ENCODE measurements around the gene LSM3. TPM values are rescaled to one million over a fixed set of nuclear protein-coding genes. Genes with fewer than 3 reads are reported as not detected.

LSM3 gene
- total and polyA plus RNA-seq, 3 experiments from 2014 or later: 22.9 to 26.6 (median 25.8) TPM

- H3K9me3 Mint-ChIP-seq: peaks cover 0 to 2% (median 0%) of the 10 kb centered on the region in 5 donors
- no peak for DNase-seq
- H3K4me3 Mint-ChIP-seq: no peak overlapping the region
- Histone ChIP-seq H3K4me3 (ENCODE audit: low read length) (no peak overlapping the region), H3K36me3 (ENCODE audit: insufficient read depth, low read length) (no peaks in the 10 kb centered on the region), H3K27ac (ENCODE audit: low read depth, low read length) (no peak overlapping the region), H3K4me1 (ENCODE audit: insufficient read depth, low read length) (no peaks in the 10 kb centered on the region), H3K27me3 (ENCODE audit: insufficient read depth, low read length, poor library complexity, severe bottlenecking) (no peaks in the 10 kb centered on the region), H3K9me3 (ENCODE audit: low read length) (no peaks in the 10 kb centered on the region)
- no peaks in the 10 kb centered on the region for H3K36me3 Mint-ChIP-seq
- H3K27me3 Mint-ChIP-seq: peaks cover 6 to 14% of the 10 kb centered on the region in 2 donors
- H3K27ac Mint-ChIP-seq: no peak overlapping the region
- H3K4me1 Mint-ChIP-seq: no peaks in the 10 kb centered on the region
- CTCF ChIA-PET: no interaction called here
- POLR2A ChIA-PET: no interaction called here
These were observed 61.7 kb downstream of the LSM3 start for GRCh38 chr3:14240366-14240765.

- Mint-ChIP-seq H3K4me3 (no peak overlapping the region), H3K36me3 (no peaks in the 10 kb centered on the region), H3K4me1 (no peaks in the 10 kb centered on the region), H3K27me3 (peaks cover 6 to 21% of the 10 kb centered on the region in 2 donors), H3K27ac (no peak overlapping the region), H3K9me3 (peaks cover 0 to 2% (median 0%) of the 10 kb centered on the region in 5 donors)
- no peak for DNase-seq
- ChIA-PET CTCF (no interaction called here), POLR2A (no interaction called here)
- H3K9me3 ChIP-seq (ENCODE audit: low read length): no peaks in the 10 kb centered on the region
- H3K27ac ChIP-seq (ENCODE audit: low read depth, low read length): no peak overlapping the region
- no peak overlapping the region for H3K4me3 ChIP-seq (ENCODE audit: low read length)
- H3K27me3 ChIP-seq (ENCODE audit: insufficient read depth, low read length, poor library complexity, severe bottlenecking): no peaks in the 10 kb centered on the region
- no peaks in the 10 kb centered on the region for H3K4me1 ChIP-seq (ENCODE audit: insufficient read depth, low read length)
- H3K36me3 ChIP-seq (ENCODE audit: insufficient read depth, low read length): no peaks in the 10 kb centered on the region
These were observed 63.1 kb downstream of the LSM3 start for GRCh38 chr3:14241716-14242115.

- DNase-seq: no peak
- Histone ChIP-seq H3K27ac (ENCODE audit: low read depth, low read length) (no peak overlapping the region), H3K4me1 (ENCODE audit: insufficient read depth, low read length) (no peaks in the 10 kb centered on the region), H3K27me3 (ENCODE audit: insufficient read depth, low read length, poor library complexity, severe bottlenecking) (no peaks in the 10 kb centered on the region), H3K36me3 (ENCODE audit: insufficient read depth, low read length) (no peaks in the 10 kb centered on the region), H3K4me3 (ENCODE audit: low read length) (no peak overlapping the region), H3K9me3 (ENCODE audit: low read length) (no peaks in the 10 kb centered on the region)
- Mint-ChIP-seq H3K36me3 (no peaks in the 10 kb centered on the region), H3K27ac (no peak overlapping the region), H3K4me1 (no peaks in the 10 kb centered on the region), H3K4me3 (no peak overlapping the region), H3K9me3 (peaks cover 0 to 2% (median 0%) of the 10 kb centered on the region in 5 donors), H3K27me3 (peaks cover 6 to 21% of the 10 kb centered on the region in 2 donors)
- POLR2A ChIA-PET: no interaction called here
- CTCF ChIA-PET: no interaction called here
These were observed 64.1 kb downstream of the LSM3 start for GRCh38 chr3:14242490-14243311.

GRCh38 chr3:14243782-14244181 lies 65.2 kb downstream of the LSM3 start:
- peak overlapping the region in 1 of 8 donors; percentile 85 for H3K27ac Mint-ChIP-seq
- peaks cover 0 to 2% (median 0%) of the 10 kb centered on the region in 5 donors for H3K9me3 Mint-ChIP-seq
- no peaks in the 10 kb centered on the region for H3K36me3 Mint-ChIP-seq
- Histone ChIP-seq H3K27ac (ENCODE audit: low read depth, low read length) (no peak overlapping the region), H3K4me3 (ENCODE audit: low read length) (no peak overlapping the region), H3K27me3 (ENCODE audit: insufficient read depth, low read length, poor library complexity, severe bottlenecking) (no peaks in the 10 kb centered on the region), H3K36me3 (ENCODE audit: insufficient read depth, low read length) (no peaks in the 10 kb centered on the region), H3K4me1 (ENCODE audit: insufficient read depth, low read length) (no peaks in the 10 kb centered on the region), H3K9me3 (ENCODE audit: low read length) (no peaks in the 10 kb centered on the region)
- no peak overlapping the region for H3K4me3 Mint-ChIP-seq
- POLR2A ChIA-PET: no interaction called here
- no peak for DNase-seq
- H3K4me1 Mint-ChIP-seq: no peaks in the 10 kb centered on the region
- CTCF ChIA-PET: no interaction called here
- peaks cover 6 to 21% of the 10 kb centered on the region in 2 donors for H3K27me3 Mint-ChIP-seq

- no peaks in the 10 kb centered on the region for H3K36me3 Mint-ChIP-seq
- Histone ChIP-seq H3K4me3 (ENCODE audit: low read length) (no peak overlapping the region), H3K27ac (ENCODE audit: low read depth, low read length) (no peak overlapping the region), H3K9me3 (ENCODE audit: low read length) (no peaks in the 10 kb centered on the region), H3K4me1 (ENCODE audit: insufficient read depth, low read length) (no peaks in the 10 kb centered on the region), H3K27me3 (ENCODE audit: insufficient read depth, low read length, poor library complexity, severe bottlenecking) (no peaks in the 10 kb centered on the region), H3K36me3 (ENCODE audit: insufficient read depth, low read length) (no peaks in the 10 kb centered on the region)
- H3K4me3 Mint-ChIP-seq: no peak overlapping the region
- peaks cover 0 to 2% (median 0%) of the 10 kb centered on the region in 5 donors for H3K9me3 Mint-ChIP-seq
- ChIA-PET POLR2A (no interaction called here), CTCF (no interaction called here)
- no peak for DNase-seq
- H3K27me3 Mint-ChIP-seq: peaks cover 6 to 21% of the 10 kb centered on the region in 2 donors
- no peaks in the 10 kb centered on the region for H3K4me1 Mint-ChIP-seq
- H3K27ac Mint-ChIP-seq: peak overlapping the region in 1 of 8 donors; percentile 47
These were observed 66.1 kb downstream of the LSM3 start for GRCh38 chr3:14244521-14245247.

- Histone ChIP-seq H3K9me3 (ENCODE audit: low read length) (no peaks in the 10 kb centered on the region), H3K4me3 (ENCODE audit: low read length) (no peak overlapping the region), H3K27me3 (ENCODE audit: insufficient read depth, low read length, poor library complexity, severe bottlenecking) (no peaks in the 10 kb centered on the region), H3K36me3 (ENCODE audit: insufficient read depth, low read length) (no peaks in the 10 kb centered on the region), H3K27ac (ENCODE audit: low read depth, low read length) (no peak overlapping the region), H3K4me1 (ENCODE audit: insufficient read depth, low read length) (no peaks in the 10 kb centered on the region)
- no peak for DNase-seq
- Mint-ChIP-seq H3K9me3 (peaks cover 0 to 2% (median 0%) of the 10 kb centered on the region in 5 donors), H3K36me3 (no peaks in the 10 kb centered on the region), H3K27ac (no peak overlapping the region), H3K4me3 (no peak overlapping the region), H3K4me1 (no peaks in the 10 kb centered on the region), H3K27me3 (peaks cover 7 to 21% of the 10 kb centered on the region in 2 donors)
- ChIA-PET POLR2A (no interaction called here), CTCF (no interaction called here)
These were observed 66.6 kb downstream of the LSM3 start for GRCh38 chr3:14245248-14245639.

- Mint-ChIP-seq H3K27me3 (peaks cover 7 to 21% of the 10 kb centered on the region in 2 donors), H3K36me3 (no peaks in the 10 kb centered on the region), H3K9me3 (peaks cover 0 to 2% (median 0%) of the 10 kb centered on the region in 5 donors), H3K4me3 (no peak overlapping the region), H3K4me1 (no peaks in the 10 kb centered on the region), H3K27ac (no peak overlapping the region)
- H3K4me1 ChIP-seq (ENCODE audit: insufficient read depth, low read length): no peaks in the 10 kb centered on the region
- CTCF ChIA-PET: no interaction called here
- no peaks in the 10 kb centered on the region for H3K27me3 ChIP-seq (ENCODE audit: insufficient read depth, low read length, poor library complexity, severe bottlenecking)
- H3K36me3 ChIP-seq (ENCODE audit: insufficient read depth, low read length): no peaks in the 10 kb centered on the region
- DNase-seq: no peak
- no peak overlapping the region for H3K27ac ChIP-seq (ENCODE audit: low read depth, low read length)
- no peaks in the 10 kb centered on the region for H3K9me3 ChIP-seq (ENCODE audit: low read length)
- POLR2A ChIA-PET: no interaction called here
- H3K4me3 ChIP-seq (ENCODE audit: low read length): no peak overlapping the region
These were observed 67.2 kb downstream of the LSM3 start for GRCh38 chr3:14245822-14246221.

- Mint-ChIP-seq H3K27me3 (peaks cover 7 to 21% of the 10 kb centered on the region in 2 donors), H3K9me3 (peaks cover 0 to 2% (median 0%) of the 10 kb centered on the region in 5 donors), H3K27ac (no peak overlapping the region), H3K4me1 (no peaks in the 10 kb centered on the region), H3K36me3 (no peaks in the 10 kb centered on the region), H3K4me3 (no peak overlapping the region)
- ChIA-PET POLR2A (no interaction called here), CTCF (no interaction called here)
- no peaks in the 10 kb centered on the region for H3K36me3 ChIP-seq (ENCODE audit: insufficient read depth, low read length)
- no peak overlapping the region for H3K27ac ChIP-seq (ENCODE audit: low read depth, low read length)
- no peaks in the 10 kb centered on the region for H3K9me3 ChIP-seq (ENCODE audit: low read length)
- H3K4me1 ChIP-seq (ENCODE audit: insufficient read depth, low read length): no peaks in the 10 kb centered on the region
- no peak for DNase-seq
- no peak overlapping the region for H3K4me3 ChIP-seq (ENCODE audit: low read length)
- H3K27me3 ChIP-seq (ENCODE audit: insufficient read depth, low read length, poor library complexity, severe bottlenecking): no peaks in the 10 kb centered on the region
These were observed 67.8 kb downstream of the LSM3 start for GRCh38 chr3:14246414-14246813.
